ENCODE data around the gene CTRL.
"Not testable (repeated sequence)": the region's sequence is repeated elsewhere in the genome, so short reads cannot be mapped to it uniquely, and the experiment has no call there.

The CTRL gene

GRCh38 chr16:67931712-67932461 lies at the start of gene CTRL:
Gene CTRL (minus strand): TSS chr16:67931862. CDS start chr16:67931852, 10 bp downstream.
- DNase-seq: no peak

GRCh38 chr16:67979955-67980678 lies 48.5 kb upstream of the CTRL start, which contains the start of gene DPEP3:
Gene DPEP3 (minus strand): TSS chr16:67980499. CDS start chr16:67980380, 119 bp downstream.
- DNase-seq: no peak

- no peak for DNase-seq
These were observed 46.0 kb upstream of the CTRL start for GRCh38 chr16:67977469-67978227.

GRCh38 chr16:67977005-67977404 lies 45.3 kb upstream of the CTRL start:
- DNase-seq: no peak

- DNase-seq: no peak
These were observed 44.5 kb upstream of the CTRL start for GRCh38 chr16:67976205-67976604.

- DNase-seq: no peak
These were observed 43.9 kb upstream of the CTRL start for GRCh38 chr16:67975321-67976105.

GRCh38 chr16:67972285-67972684 lies 40.6 kb upstream of the CTRL start:
- not testable (repeated sequence) for DNase-seq

- no peak for DNase-seq
These were observed 39.4 kb upstream of the CTRL start for GRCh38 chr16:67971111-67971510.

- DNase-seq: no peak
These were observed 37.8 kb upstream of the CTRL start for GRCh38 chr16:67969254-67970039.

GRCh38 chr16:67968400-67969253 lies 37.0 kb upstream of the CTRL start, which contains the start of gene SLC12A4:
Gene SLC12A4 (minus strand): TSS chr16:67968637. CDS start chr16:67968553, 84 bp downstream.
- peak; percentile 44 for DNase-seq

- no peak for DNase-seq
These were observed 36.3 kb upstream of the CTRL start for GRCh38 chr16:67967958-67968399.

- no peak for DNase-seq
These were observed 35.7 kb upstream of the CTRL start for GRCh38 chr16:67967183-67967957.

- no peak for DNase-seq
These were observed 35.0 kb upstream of the CTRL start for GRCh38 chr16:67966549-67967182.

- DNase-seq: no peak
These were observed 34.2 kb upstream of the CTRL start for GRCh38 chr16:67965668-67966548.

- DNase-seq: no peak
These were observed 32.9 kb upstream of the CTRL start for GRCh38 chr16:67964477-67965131.

- no peak for DNase-seq
These were observed 32.1 kb upstream of the CTRL start for GRCh38 chr16:67963662-67964321.

GRCh38 chr16:67963292-67963661 lies 31.6 kb upstream of the CTRL start:
- no peak for DNase-seq

Measured in GDM1 (cell line).